ENCODE measurements around the gene PPM1F. TPM values are rescaled to one million over a fixed set of nuclear protein-coding genes. Genes with fewer than 3 reads are reported as not detected.
"Not testable (repeated sequence)": the region's sequence is repeated elsewhere in the genome, so short reads cannot be mapped to it uniquely, and the experiment has no call there.

The PPM1F gene
- total RNA-seq, 1 experiment from 2014 or later: 19.0 TPM

- no peaks in the 10 kb centered on the region for H3K27me3 Mint-ChIP-seq (ENCODE audit: unreplicated experiment)
- no peaks in the 10 kb centered on the region for H3K36me3 Mint-ChIP-seq (ENCODE audit: insufficient read depth, unreplicated experiment)
- H3K27ac Mint-ChIP-seq (ENCODE audit: unreplicated experiment): no peak overlapping the region
- no peak for TF ChIP-seq CTCF (IDR thresholded peaks at IDR 0.05; ENCODE audit: unreplicated experiment)
- DNase-seq: no peak
- intact Hi-C loops (cut with micrococcal nuclease; ENCODE audit: unreplicated experiment): no loop called here
- CTCF ChIA-PET: no interaction called here
- H3K9me3 Mint-ChIP-seq (ENCODE audit: low read depth, unreplicated experiment): no peaks in the 10 kb centered on the region
- BruUV-seq (replicated peaks): no TSS peak
- H3K4me3 Mint-ChIP-seq (ENCODE audit: low read depth, unreplicated experiment): no peak overlapping the region
- H3K4me1 Mint-ChIP-seq (ENCODE audit: low read depth, unreplicated experiment): no peaks in the 10 kb centered on the region
Observed at GRCh38 chr22:21873619-21874018, 79.0 kb downstream of the PPM1F start.

- H3K27me3 Mint-ChIP-seq (ENCODE audit: unreplicated experiment); DNase-seq; intact Hi-C loops (cut with micrococcal nuclease; ENCODE audit: unreplicated experiment); BruUV-seq (replicated peaks); H3K4me1 Mint-ChIP-seq (ENCODE audit: low read depth, unreplicated experiment); CTCF ChIA-PET; H3K27ac Mint-ChIP-seq (ENCODE audit: unreplicated experiment); H3K4me3 Mint-ChIP-seq (ENCODE audit: low read depth, unreplicated experiment); H3K9me3 Mint-ChIP-seq (ENCODE audit: low read depth, unreplicated experiment); H3K36me3 Mint-ChIP-seq (ENCODE audit: insufficient read depth, unreplicated experiment): not testable (repeated sequence)
Observed at GRCh38 chr22:21872741-21873140, 79.9 kb downstream of the PPM1F start.

Other genes starting within 250 kb of the PPM1F start
- 1.7 and 3.3 TPM in 2 replicates for gene YPEL1, start 217.1 kb downstream of the PPM1F start, total RNA-seq (2022)
- 144 and 157 TPM in 2 replicates for gene MAPK1, start 85.2 kb downstream of the PPM1F start, total RNA-seq (2022)
- 45.1 and 48.0 TPM in 2 replicates for gene TOP3B, start 29.9 kb upstream of the PPM1F start, total RNA-seq (2022)

Data from Calu3 (cell line).